ENCODE data around the gene ZBTB38.
A peak's percentile ranks its signal among the peaks of the same experiment; 100 is the strongest.

Gene ZBTB38

GRCh38 chr3:141403576-141403975, 35.3 kb downstream of the ZBTB38 start:
- peak; percentile 73 to 76 for DNase-seq (ENCODE audit: low read depth in 2 of 2)

- DNase-seq (ENCODE audit: low read depth in 2 of 2): no peak
These were observed 36.7 kb downstream of the ZBTB38 start for GRCh38 chr3:141405025-141405424.

- DNase-seq (ENCODE audit: low read depth in 2 of 2): peak; percentile 63 to 67
These were observed 37.3 kb downstream of the ZBTB38 start for GRCh38 chr3:141405591-141405990.

- no peak for DNase-seq (ENCODE audit: low read depth in 2 of 2)
These were observed 38.0 kb downstream of the ZBTB38 start for GRCh38 chr3:141406265-141406664.

GRCh38 chr3:141407047-141407446, 38.7 kb downstream of the ZBTB38 start:
- peak; percentile 98 for DNase-seq (ENCODE audit: low read depth in 2 of 2)

- no peak for DNase-seq (ENCODE audit: low read depth in 2 of 2)
These were observed 39.5 kb downstream of the ZBTB38 start for GRCh38 chr3:141407825-141408224.

GRCh38 chr3:141408596-141408995, 40.3 kb downstream of the ZBTB38 start:
- no peak for DNase-seq (ENCODE audit: low read depth in 2 of 2)

- DNase-seq (ENCODE audit: low read depth in 2 of 2): no peak
These were observed 41.6 kb downstream of the ZBTB38 start for GRCh38 chr3:141409940-141410241.

- DNase-seq (ENCODE audit: low read depth in 2 of 2): no peak
These were observed 42.1 kb downstream of the ZBTB38 start for GRCh38 chr3:141410408-141410807.

GRCh38 chr3:141410846-141411245, 42.5 kb downstream of the ZBTB38 start:
- no peak for DNase-seq (ENCODE audit: low read depth in 2 of 2)

GRCh38 chr3:141411251-141411771, 43.0 kb downstream of the ZBTB38 start:
- DNase-seq (ENCODE audit: low read depth in 2 of 2): no peak

GRCh38 chr3:141412087-141412935, 44.0 kb downstream of the ZBTB38 start:
- peak in 1 of 2 experiments; percentile 60 for DNase-seq (ENCODE audit: low read depth in 2 of 2)

- no peak for DNase-seq (ENCODE audit: low read depth in 2 of 2)
These were observed 44.6 kb downstream of the ZBTB38 start for GRCh38 chr3:141412936-141413354.

GRCh38 chr3:141413391-141413790, 45.1 kb downstream of the ZBTB38 start:
- no peak for DNase-seq (ENCODE audit: low read depth in 2 of 2)

- DNase-seq (ENCODE audit: low read depth in 2 of 2): peak; percentile 67 to 70
These were observed 45.7 kb downstream of the ZBTB38 start for GRCh38 chr3:141413801-141414689.

GRCh38 chr3:141414800-141415462, 46.6 kb downstream of the ZBTB38 start:
- DNase-seq (ENCODE audit: low read depth in 2 of 2): no peak

GRCh38 chr3:141415953-141416352, 47.6 kb downstream of the ZBTB38 start:
- no peak for DNase-seq (ENCODE audit: low read depth in 2 of 2)

All from fibroblast of skin of left quadriceps (primary cell).